SK-N-MC (cell line): ENCODE data around the gene PINLYP.

ENCODE experiments used
- EZH2 ChIP-seq: fragments of 200-600 bp; sonication (generic); IDR thresholded peaks from one replicate; pipeline ENCODE4 v1.6.1; 2017; ENCODE audit warnings: antibody characterized with exemption
- FOXP2 ChIP-seq: optimal IDR thresholded peaks from 2 replicates; pipeline ENCODE3; 2011; ENCODE audit warnings: mild to moderate bottlenecking, moderate library complexity; ENCODE audit not compliant: insufficient read depth; ENCODE audit errors: extremely low read length, control extremely low read depth
- POLR2AphosphoS5 ChIP-seq: IDR thresholded peaks from 2 replicates; pipeline ENCODE4 v1.6.1; 2012; ENCODE audit warnings: mild to moderate bottlenecking, low read depth, low read length, borderline replicate concordance

DNA sequence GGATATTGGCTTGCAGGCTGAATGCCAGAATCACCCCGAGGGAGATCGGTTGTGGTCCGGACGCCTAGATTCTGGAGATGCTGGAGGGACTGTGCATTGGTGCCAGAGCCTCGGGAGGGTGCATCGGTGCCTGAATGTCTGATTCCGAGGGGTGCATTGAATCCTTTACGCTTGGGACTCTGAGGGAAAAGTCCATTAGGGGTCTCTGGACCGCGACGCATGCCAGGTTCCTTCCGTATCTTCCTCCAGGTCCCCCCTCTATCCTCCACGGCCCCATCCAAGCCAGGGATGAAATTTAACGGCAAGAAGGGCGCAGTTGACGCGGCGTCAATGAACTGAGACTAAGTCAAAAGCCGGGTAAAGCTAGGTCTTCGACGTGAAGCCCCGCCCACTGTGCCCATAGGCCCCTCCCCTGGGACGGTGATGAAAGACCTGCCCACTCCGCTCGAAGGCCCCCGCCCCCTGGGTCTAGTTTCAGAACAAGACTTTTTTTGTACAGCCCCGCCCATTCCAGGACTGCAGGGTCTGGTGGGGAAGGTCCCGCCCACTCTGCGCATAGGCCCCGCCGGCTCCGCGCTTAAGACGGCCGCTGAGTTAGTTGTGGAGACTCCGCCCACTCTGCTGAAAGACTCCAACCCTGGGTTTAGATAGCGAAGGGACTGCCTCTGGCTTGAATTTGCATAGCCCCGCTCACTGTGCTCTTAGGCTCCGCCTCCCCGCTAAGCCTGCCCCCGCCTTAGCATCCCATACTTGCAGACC, 41.9 kb upstream of the PINLYP start:
- TF ChIP-seq POLR2AphosphoS5: 0 out of 2 replicates have a peak, but pooled peaks have one; percentile 23
- no peak for TF ChIP-seq EZH2
- no peak for TF ChIP-seq FOXP2
